Calu3 (cell line): ENCODE results near the gene SMIM10L2A. TPM values are rescaled to one million over a fixed set of nuclear protein-coding genes. Genes with fewer than 3 reads are reported as not detected.

Experiments
- BruUV-seq: library from RNA; stranded (reverse); fragments of 400-500 nt; replicated peaks from 2 replicates; lab custom pipeline; 2021; lab: Mats Ljungman, UMichigan
- CTCF ChIA-PET: fragments of 300-600 bp; sonication (Branson Sonifier 250); formaldehyde crosslinking; loops from one replicate; lab custom pipeline; 2022; ENCODE audit warnings: antibody characterized with exemption; lab: Charles Lee
- DNase-seq: peaks from one replicate; pipeline ENCODE4 v3.0.0; 2022
- H3K27ac Mint-ChIP-seq: one replicate; pipeline ENCODE4 v1.8.0; 2022; ENCODE audit warnings: mixed read lengths; ENCODE audit not compliant: unreplicated experiment
- H3K27me3 Mint-ChIP-seq: one replicate; pipeline ENCODE4 v1.8.0; 2022; ENCODE audit warnings: mixed read lengths; ENCODE audit not compliant: unreplicated experiment
- H3K36me3 Mint-ChIP-seq: one replicate; pipeline ENCODE4 v1.8.0; 2022; ENCODE audit warnings: mild to moderate bottlenecking, moderate library complexity, mixed read lengths; ENCODE audit not compliant: insufficient read depth, unreplicated experiment
- H3K4me1 Mint-ChIP-seq: one replicate; pipeline ENCODE4 v1.8.0; 2022; ENCODE audit warnings: mild to moderate bottlenecking, low read depth, mixed read lengths; ENCODE audit not compliant: unreplicated experiment
- H3K4me3 Mint-ChIP-seq: one replicate; pipeline ENCODE4 v1.8.0; 2022; ENCODE audit warnings: mild to moderate bottlenecking, low read depth, moderate library complexity, mixed read lengths; ENCODE audit not compliant: unreplicated experiment
- H3K9me3 Mint-ChIP-seq: one replicate; pipeline ENCODE4 v1.8.0; 2022; ENCODE audit warnings: low read depth, mixed read lengths; ENCODE audit not compliant: unreplicated experiment
- intact Hi-C: fragments of 100-400 bp; cut with micrococcal nuclease; formaldehyde crosslinking; loops from one replicate; pipeline ENCODE4 v1.10.0; 2022; ENCODE audit not compliant: unreplicated experiment
- total RNA-seq: library from RNA; stranded (reverse); gene quantifications from 2 replicates; pipeline ENCODE4 v1.2.3, GENCODE V29; 2022
- TF ChIP-seq, protein P1 (sequence below): fragments of 200-600 bp; IDR thresholded peaks from one replicate; pipeline ENCODE4 v1.8.0; 2022; ENCODE audit warnings: antibody characterized with exemption; ENCODE audit not compliant: unreplicated experiment

The SMIM10L2A gene
- total RNA-seq, 1 experiment from 2014 or later: 1.2 TPM

GRCh38 chrX:135384161-135384836, 37.4 kb upstream of the SMIM10L2A start:
- no TSS peak for BruUV-seq
- no peak for DNase-seq
- TF ChIP-seq, protein P1, sequence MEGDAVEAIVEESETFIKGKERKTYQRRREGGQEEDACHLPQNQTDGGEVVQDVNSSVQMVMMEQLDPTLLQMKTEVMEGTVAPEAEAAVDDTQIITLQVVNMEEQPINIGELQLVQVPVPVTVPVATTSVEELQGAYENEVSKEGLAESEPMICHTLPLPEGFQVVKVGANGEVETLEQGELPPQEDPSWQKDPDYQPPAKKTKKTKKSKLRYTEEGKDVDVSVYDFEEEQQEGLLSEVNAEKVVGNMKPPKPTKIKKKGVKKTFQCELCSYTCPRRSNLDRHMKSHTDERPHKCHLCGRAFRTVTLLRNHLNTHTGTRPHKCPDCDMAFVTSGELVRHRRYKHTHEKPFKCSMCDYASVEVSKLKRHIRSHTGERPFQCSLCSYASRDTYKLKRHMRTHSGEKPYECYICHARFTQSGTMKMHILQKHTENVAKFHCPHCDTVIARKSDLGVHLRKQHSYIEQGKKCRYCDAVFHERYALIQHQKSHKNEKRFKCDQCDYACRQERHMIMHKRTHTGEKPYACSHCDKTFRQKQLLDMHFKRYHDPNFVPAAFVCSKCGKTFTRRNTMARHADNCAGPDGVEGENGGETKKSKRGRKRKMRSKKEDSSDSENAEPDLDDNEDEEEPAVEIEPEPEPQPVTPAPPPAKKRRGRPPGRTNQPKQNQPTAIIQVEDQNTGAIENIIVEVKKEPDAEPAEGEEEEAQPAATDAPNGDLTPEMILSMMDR: no peak

GRCh38 chrX:135388841-135389240, 32.9 kb upstream of the SMIM10L2A start:
- no peak for DNase-seq
- no peak overlapping the region for H3K4me3 Mint-ChIP-seq
- peaks cover 11% of the 10 kb centered on the region for H3K36me3 Mint-ChIP-seq
- H3K27ac Mint-ChIP-seq: peak overlapping the region; percentile 90
- intact Hi-C loops: no loop called here
- TF ChIP-seq, protein P1: no peak
- CTCF ChIA-PET: no interaction called here
- no TSS peak for BruUV-seq
- no peaks in the 10 kb centered on the region for H3K9me3 Mint-ChIP-seq
- peaks cover 28% of the 10 kb centered on the region for H3K4me1 Mint-ChIP-seq
- H3K27me3 Mint-ChIP-seq: no peaks in the 10 kb centered on the region

More at GRCh38 chrX:135384161-135384836, 37.4 kb upstream of the SMIM10L2A start:
- Mint-ChIP-seq H3K4me1 (peaks cover 2% of the 10 kb centered on the region), H3K9me3 (no peaks in the 10 kb centered on the region), H3K27ac (no peak overlapping the region), H3K27me3 (no peaks in the 10 kb centered on the region), H3K36me3 (no peaks in the 10 kb centered on the region), H3K4me3 (no peak overlapping the region)
- intact Hi-C loops: no loop called here
- CTCF ChIA-PET: no interaction called here

GRCh38 chrX:135389243-135389642, 32.5 kb upstream of the SMIM10L2A start:
- H3K4me1 Mint-ChIP-seq: peaks cover 28% of the 10 kb centered on the region
- DNase-seq: no peak
- CTCF ChIA-PET: interaction anchor here (1.0 kb wide), 1 partner anchor 133 kb away, joined by 4 read pairs; no protein-coding TSS in a partner anchor
- H3K27me3 Mint-ChIP-seq: no peaks in the 10 kb centered on the region
- peaks cover 11% of the 10 kb centered on the region for H3K36me3 Mint-ChIP-seq
- H3K9me3 Mint-ChIP-seq: no peaks in the 10 kb centered on the region
- BruUV-seq: TSS peak; percentile 67
- H3K4me3 Mint-ChIP-seq: peak overlapping the region; percentile 10
- H3K27ac Mint-ChIP-seq: peak overlapping the region; percentile 90
- intact Hi-C loops: no loop called here
- TF ChIP-seq, protein P1: no peak

DNA sequence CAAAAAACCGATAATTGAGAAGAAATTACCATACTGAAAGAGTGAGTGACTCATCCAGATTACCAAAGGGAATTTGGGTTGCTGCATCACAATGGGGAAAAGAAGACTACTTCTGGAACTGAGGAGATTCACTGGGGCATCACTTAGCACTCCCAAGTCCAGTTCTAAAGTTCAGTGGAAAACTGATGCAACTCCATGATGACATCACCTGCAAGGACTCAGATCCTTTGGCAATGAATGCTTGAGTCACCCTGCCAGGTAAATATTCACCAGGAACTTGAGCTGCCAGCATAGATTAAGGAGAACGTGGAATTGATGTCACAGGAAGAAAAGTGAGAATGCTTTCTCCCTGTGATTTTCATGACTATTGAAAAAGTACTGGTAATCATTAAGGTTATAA, 32.0 kb upstream of the SMIM10L2A start:
- Mint-ChIP-seq H3K4me1 (peaks cover 28% of the 10 kb centered on the region), H3K27me3 (no peaks in the 10 kb centered on the region), H3K27ac (peak overlapping the region; percentile 90), H3K4me3 (peak overlapping the region; percentile 10), H3K9me3 (no peaks in the 10 kb centered on the region), H3K36me3 (peaks cover 11% of the 10 kb centered on the region)
- intact Hi-C loops: no loop called here
- DNase-seq: peak; percentile 52
- TF ChIP-seq, protein P1: no peak
- CTCF ChIA-PET: interaction anchor here (1.0 kb wide), 1 partner anchor 132 kb away, joined by 4 read pairs; no protein-coding TSS in a partner anchor
- no TSS peak for BruUV-seq
